Naive thymus-derived CD8-positive, alpha-beta T cell (primary cell): ENCODE measurements around the gene NFAT5. TPM values are rescaled to one million over a fixed set of nuclear protein-coding genes. Genes with fewer than 3 reads are reported as not detected.
"Not testable (repeated sequence)": the region's sequence is repeated elsewhere in the genome, so short reads cannot be mapped to it uniquely, and the experiment has no call there.

Source experiments
- ATAC-seq, 2 donors: fragments of 150-1000 bp; cut with Tn5 transposase in 1 of 2; sonication (Bioruptor Pico), chemical (Tn5 transposase) in 1 of 2; 1 replicate in 1 of 2; 2 replicates in 1 of 2; pipeline ENCODE4 v1.10.0; 2021; ENCODE audit warnings: mild to moderate bottlenecking in 2 of 2, moderate library complexity in 2 of 2
- POLR2A ChIA-PET: fragments of 350-600 bp; sonication (Branson Sonifier 250); formaldehyde crosslinking; loops from one replicate; lab custom pipeline; 2021; ENCODE audit warnings: antibody characterized with exemption; lab: Charles Lee
- DNase-seq, 10 donors: peaks; one replicate each; pipeline versions ENCODE4 v3.0.0 to v3.0.0-alpha.2; 2020 to 2022
- H3K27ac Mint-ChIP-seq, 10 donors: one replicate each; pipeline ENCODE4 v1.8.0; 2020 to 2022; ENCODE audit warnings: mild to moderate bottlenecking in 10 of 10, mixed read lengths in 10 of 10, moderate library complexity in 4 of 10, inconsistent platforms in 1 of 10
- H3K27me3 Mint-ChIP-seq, 5 donors: one replicate each; pipeline ENCODE4 v1.8.0; 2021 to 2022; ENCODE audit warnings: mixed read lengths in 5 of 5
- H3K36me3 Mint-ChIP-seq, 3 donors: one replicate each; pipeline ENCODE4 v1.8.0; 2020 to 2022; ENCODE audit warnings: mixed read lengths in 3 of 3, mild to moderate bottlenecking in 2 of 3, inconsistent platforms in 1 of 3
- H3K4me1 Mint-ChIP-seq, 4 donors: one replicate each; pipeline ENCODE4 v1.8.0; 2021 to 2022; ENCODE audit warnings: mixed read lengths in 4 of 4
- H3K4me3 Mint-ChIP-seq, 10 donors: one replicate each; pipeline ENCODE4 v1.8.0; 2020 to 2022; ENCODE audit warnings: mild to moderate bottlenecking in 10 of 10, mixed read lengths in 10 of 10, moderate library complexity in 6 of 10, inconsistent platforms in 1 of 10
- H3K9me3 Mint-ChIP-seq, 9 donors: one replicate each; pipeline ENCODE4 v1.8.0; 2020 to 2022; ENCODE audit warnings: mixed read lengths in 9 of 9, mild to moderate bottlenecking in 3 of 9, inconsistent platforms in 1 of 9, moderate library complexity in 1 of 9
- polyA plus RNA-seq, 3 donors: library from polyadenylated mRNA; unstranded; fragments of 300-500 nt; fragmentation: Illumina TruSeq; gene quantifications; one replicate each; pipeline ENCODE4 v1.2.3, GENCODE V29; 2021
- total RNA-seq, 8 experiments: library from RNA in 2 of 8; stranded (reverse) in 2 of 8; gene quantifications; one replicate each; pipeline ENCODE4 v1.2.3 and lab custom pipeline; 2021 to 2026

The NFAT5 gene
- total and polyA plus RNA-seq, 5 experiments from 2014 or later, result 3.8 to 32.2 (median 6.7) TPM

GRCh38 chr16:69721441-69721957, 155.7 kb downstream of the NFAT5 start:
- H3K4me1 Mint-ChIP-seq, result peaks cover 4 to 22% (median 10%) of the 10 kb centered on the region in 4 donors
- no peak overlapping the region for H3K4me3 Mint-ChIP-seq
- H3K27me3 Mint-ChIP-seq, result no peaks in the 10 kb centered on the region
- DNase-seq (no peak), ATAC-seq (no peak)
- POLR2A ChIA-PET, result no interaction called here
- no peaks in the 10 kb centered on the region for H3K36me3 Mint-ChIP-seq
- H3K9me3 Mint-ChIP-seq, result no peaks in the 10 kb centered on the region
- H3K27ac Mint-ChIP-seq, result peak overlapping the region in 1 of 10 donors; percentile 58

- POLR2A ChIA-PET, result interaction anchor here (0.6 to 1.3 kb wide), 4 partner anchors 11 to 37 kb away, joined by 3 to 5 read pairs (median 3); partner anchors contain the start of genes NOB1 and WWP2
- no peak for ATAC-seq
- H3K9me3 Mint-ChIP-seq, result no peaks in the 10 kb centered on the region
Measured at GRCh38 chr16:69724414-69724873, 158.7 kb downstream of the NFAT5 start.

GRCh38 chr16:69724981-69725479, 159.3 kb downstream of the NFAT5 start:
- H3K9me3 Mint-ChIP-seq, result no peaks in the 10 kb centered on the region
- H3K36me3 Mint-ChIP-seq, result no peaks in the 10 kb centered on the region
- DNase-seq (no peak), ATAC-seq (no peak)
- H3K4me3 Mint-ChIP-seq, result peak overlapping the region in 9 of 10 donors; percentile 35 to 93 (median 52)
- H3K4me1 Mint-ChIP-seq, result peaks cover 11 to 37% (median 25%) of the 10 kb centered on the region in 4 donors
- POLR2A ChIA-PET, result interaction anchor here (1.0 to 1.3 kb wide), 3 partner anchors 12 to 37 kb away, joined by 3 to 5 read pairs (median 3); partner anchors contain the start of genes NOB1 and WWP2
- no peaks in the 10 kb centered on the region for H3K27me3 Mint-ChIP-seq
- peak overlapping the region in 9 of 10 donors; percentile 35 to 86 (median 60) for H3K27ac Mint-ChIP-seq

More at GRCh38 chr16:69724414-69724873, 158.7 kb downstream of the NFAT5 start:
- Mint-ChIP-seq H3K36me3 (no peaks in the 10 kb centered on the region), H3K4me3 (no peak overlapping the region), H3K27me3 (no peaks in the 10 kb centered on the region), H3K27ac (peak overlapping the region in 7 of 10 donors; percentile 35 to 86 (median 40)), H3K4me1 (peaks cover 11 to 37% (median 25%) of the 10 kb centered on the region in 4 donors)
- DNase-seq, result no peak

- POLR2A ChIA-PET, result interaction anchor here (0.8 to 3.6 kb wide), 6 partner anchors 10 to 37 kb away, joined by 3 to 28 read pairs (median 4); partner anchors contain the start of genes NOB1 and WWP2
- Mint-ChIP-seq H3K27me3 (peaks cover 0 to 2% (median 0%) of the 10 kb centered on the region in 5 donors), H3K4me3 (peak overlapping the region; percentile 88 to 98 (median 94)), H3K27ac (peak overlapping the region; percentile 81 to 97 (median 91)), H3K36me3 (no peaks in the 10 kb centered on the region), H3K9me3 (no peaks in the 10 kb centered on the region), H3K4me1 (peaks cover 11 to 37% (median 25%) of the 10 kb centered on the region in 4 donors)
- DNase-seq (no peak), ATAC-seq (no peak)
Measured at GRCh38 chr16:69725480-69726312, 159.9 kb downstream of the NFAT5 start.

GRCh38 chr16:69726313-69727060, 160.7 kb downstream of the NFAT5 start, which contains the start of gene NQO1:
NQO1 (minus strand) TSS chr16:69726560; CDS start chr16:69726439, 121 bp downstream.
- Mint-ChIP-seq H3K9me3 (no peaks in the 10 kb centered on the region), H3K4me3 (peak within 1 kb of the TSS; percentile 88 to 98 (median 94)), H3K27me3 (peaks cover 0 to 2% (median 0%) of the 10 kb centered on the region in 5 donors), H3K27ac (peak within 1 kb of the TSS; percentile 81 to 97 (median 91)), H3K4me1 (peaks cover 11 to 37% (median 25%) of the 10 kb centered on the region in 4 donors), H3K36me3 (no peaks in the 10 kb centered on the region)
- POLR2A ChIA-PET, result interaction anchor here (0.8 to 3.6 kb wide), 5 partner anchors 10 to 36 kb away, joined by 3 to 28 read pairs (median 5); partner anchors contain the start of genes NOB1 and WWP2
- DNase-seq, result peak; percentile 66 to 92 (median 81)
- ATAC-seq, result peak; percentile 98 to 99

GRCh38 chr16:69727916-69728270, 162.1 kb downstream of the NFAT5 start:
- POLR2A ChIA-PET, result interaction anchor here (0.6 to 3.6 kb wide), 5 partner anchors 27 to 312 kb away, joined by 3 to 28 read pairs (median 4); partner anchors contain the start of genes NOB1 and WWP2
- ATAC-seq (no peak), DNase-seq (no peak)
- peak overlapping the region in 2 of 10 donors; percentile 34 to 40 for H3K27ac Mint-ChIP-seq
- peaks cover 11 to 37% (median 25%) of the 10 kb centered on the region in 4 donors for H3K4me1 Mint-ChIP-seq
- peak overlapping the region in 3 of 10 donors; percentile 7 to 48 (median 36) for H3K4me3 Mint-ChIP-seq
- H3K36me3 Mint-ChIP-seq, result no peaks in the 10 kb centered on the region
- H3K27me3 Mint-ChIP-seq, result peaks cover 0 to 2% (median 0%) of the 10 kb centered on the region in 5 donors
- H3K9me3 Mint-ChIP-seq, result no peaks in the 10 kb centered on the region

- peaks cover 11 to 33% (median 25%) of the 10 kb centered on the region in 4 donors for H3K4me1 Mint-ChIP-seq
- not testable (repeated sequence) for ATAC-seq, H3K27ac Mint-ChIP-seq, H3K4me3 Mint-ChIP-seq, H3K9me3 Mint-ChIP-seq, DNase-seq, H3K27me3 Mint-ChIP-seq, H3K36me3 Mint-ChIP-seq
- POLR2A ChIA-PET, result interaction anchor here (0.6 to 3.6 kb wide), 2 partner anchors 26 to 777 kb away, joined by 6 to 28 read pairs; partner anchors contain the start of gene NOB1
Measured at GRCh38 chr16:69729030-69729429, 163.3 kb downstream of the NFAT5 start.

- peaks cover 9 to 20% (median 16%) of the 10 kb centered on the region in 4 donors for H3K4me1 Mint-ChIP-seq
- POLR2A ChIA-PET, DNase-seq: not testable (repeated sequence)
Measured at GRCh38 chr16:69731280-69731679, 165.5 kb downstream of the NFAT5 start.

GRCh38 chr16:69732101-69732500, 166.3 kb downstream of the NFAT5 start:
- peaks cover 0 to 2% (median 0%) of the 10 kb centered on the region in 5 donors for H3K27me3 Mint-ChIP-seq
- POLR2A ChIA-PET, result interaction anchor here (0.8 kb wide), 1 partner anchor 14 kb away, joined by 6 read pairs; no protein-coding TSS in a partner anchor
- ATAC-seq, result no peak

More at GRCh38 chr16:69731280-69731679, 165.5 kb downstream of the NFAT5 start:
- H3K27ac Mint-ChIP-seq, H3K36me3 Mint-ChIP-seq, H3K27me3 Mint-ChIP-seq, H3K9me3 Mint-ChIP-seq, H3K4me3 Mint-ChIP-seq, ATAC-seq: not testable (repeated sequence)

GRCh38 chr16:69741519-69741918, 175.8 kb downstream of the NFAT5 start:
- Mint-ChIP-seq H3K27me3 (no peaks in the 10 kb centered on the region), H3K4me3 (no peak overlapping the region), H3K4me1 (peaks cover 0 to 6% (median 2%) of the 10 kb centered on the region in 4 donors), H3K36me3 (peaks cover 4 to 69% (median 11%) of the 10 kb centered on the region in 3 donors), H3K27ac (peak overlapping the region in 2 of 10 donors; percentile 29 to 53), H3K9me3 (no peaks in the 10 kb centered on the region)
- ATAC-seq, result no peak
- POLR2A ChIA-PET, result no interaction called here
- DNase-seq, result no peak

More at GRCh38 chr16:69732101-69732500, 166.3 kb downstream of the NFAT5 start:
- H3K36me3 Mint-ChIP-seq, result no peaks in the 10 kb centered on the region
- no peak for DNase-seq
- H3K9me3 Mint-ChIP-seq, result no peaks in the 10 kb centered on the region
- H3K4me1 Mint-ChIP-seq, result peaks cover 1 to 12% (median 8%) of the 10 kb centered on the region in 4 donors
- H3K4me3 Mint-ChIP-seq, result no peak overlapping the region
- no peak overlapping the region for H3K27ac Mint-ChIP-seq
